Endodermal cell (in vitro differentiated cells): ENCODE results near the gene ELN. TPM values are rescaled to one million over a fixed set of nuclear protein-coding genes. Genes with fewer than 3 reads are reported as not detected.
"Not testable (repeated sequence)": the region's sequence is repeated elsewhere in the genome, so short reads cannot be mapped to it uniquely, and the experiment has no call there.

ENCODE experiments used
- DNase-seq: peaks from one replicate; pipeline ENCODE4 v3.0.0-alpha.2; 2017
- H3K27ac ChIP-seq: 2 replicates; pipeline ENCODE4 v1.5.1; 2013; ENCODE audit warnings: mild to moderate bottlenecking, low read depth, low read length, moderate library complexity
- H3K27me3 ChIP-seq: 2 replicates; pipeline ENCODE4 v1.6.1; 2013; ENCODE audit warnings: mild to moderate bottlenecking, low read length, moderate library complexity; ENCODE audit not compliant: insufficient read depth, control insufficient read depth, poor library complexity, severe bottlenecking
- H3K36me3 ChIP-seq: 2 replicates; pipeline ENCODE4 v1.7.0; 2013; ENCODE audit warnings: mild to moderate bottlenecking, low read length, moderate library complexity; ENCODE audit not compliant: control insufficient read depth, insufficient read depth
- H3K4me1 ChIP-seq: one replicate; pipeline ENCODE4 v1.7.0; 2013; ENCODE audit warnings: low read length; ENCODE audit not compliant: control insufficient read depth, insufficient read depth
- H3K4me3 ChIP-seq: 2 replicates; pipeline ENCODE4 v1.5.1; 2013; ENCODE audit warnings: mild to moderate bottlenecking, low read length, moderate library complexity
- H3K9ac ChIP-seq: 2 replicates; pipeline ENCODE4 v1.6.1; 2013; ENCODE audit warnings: mild to moderate bottlenecking, low read length, moderate library complexity; ENCODE audit not compliant: poor library complexity, severe bottlenecking; ENCODE audit errors: extremely low read depth
- H3K9me3 ChIP-seq: 2 replicates; pipeline ENCODE4 v1.6.1; 2013; ENCODE audit warnings: mild to moderate bottlenecking, low read length, moderate library complexity; ENCODE audit not compliant: control insufficient read depth
- H3K27ac Mint-ChIP-seq: 2 replicates; pipeline ENCODE4 v1.8.0; 2020; ENCODE audit warnings: mixed read lengths
- H3K27me3 Mint-ChIP-seq: 2 replicates; pipeline ENCODE4 v1.8.0; 2021; ENCODE audit warnings: mild to moderate bottlenecking, mixed read lengths; ENCODE audit not compliant: insufficient read depth
- H3K36me3 Mint-ChIP-seq: 2 replicates; pipeline ENCODE4 v1.8.0; 2020; ENCODE audit warnings: low read depth, mixed read lengths
- H3K4me1 Mint-ChIP-seq: 2 replicates; pipeline ENCODE4 v1.8.0; 2020; ENCODE audit warnings: mixed read lengths
- H3K4me3 Mint-ChIP-seq: 2 replicates; pipeline ENCODE4 v1.8.0; 2020; ENCODE audit warnings: mild to moderate bottlenecking, moderate library complexity, mixed read lengths
- H3K9me3 Mint-ChIP-seq: 2 replicates; pipeline ENCODE4 v1.8.0; 2020; ENCODE audit warnings: mild to moderate bottlenecking, mixed read lengths
- WGBS, 2 experiments: methylation state at CpG; one replicate each; pipeline versions ENCODE4 v1.1.5 to v1.1.7; 2013; ENCODE audit warnings: missing lambda C conversion rate in 2 of 2, mixed read lengths in 1 of 2; ENCODE audit not compliant: insufficient coverage in 1 of 2, insufficient read length in 1 of 2; 5-methylcytosine and 5-hydroxymethylcytosine counted together
- long read RNA-seq, 4 experiments: library from polyadenylated mRNA in 2 of 4; library from RNA in 1 of 4; library from capped mRNA in 1 of 4; stranded (forward) in 3 of 4; unstranded in 1 of 4; transcript quantifications; one replicate each; pipeline ENCODE4 v2.0.0, GENCODE V29; 2020 to 2021; ENCODE audit warnings: inconsistent platforms in 1 of 4
- polyA plus RNA-seq, 2 experiments: library from polyadenylated mRNA; stranded (reverse); fragments of 50-300 nt; gene quantifications; one replicate each; pipeline ENCODE4 v1.2.3, GENCODE V29; 2013
- total RNA-seq, 2 donors: library from RNA; stranded (reverse); fragmentation: NEBNext Ultra II Directional in 1 of 2; extraction: Animal tissue kit (Norgen Biotek cat#: 25700) in 1 of 2; gene quantifications; 2 replicates in 1 of 2; 3 replicates in 1 of 2; pipeline ENCODE4 v1.2.1, GENCODE V29; 2021
- TF ChIP-seq, protein P1 (sequence below): fragments of 200-600 bp; sonication (generic); conservative IDR thresholded peaks from 2 replicates; pipeline ENCODE4 v1.5.0; 2021; ENCODE audit warnings: antibody characterized with exemption, mild to moderate bottlenecking

The ELN gene
- 1 to 10 TPM in 1 of 2 donors, under 1 TPM in 1; 0.70 to 1.6 TPM for total RNA-seq
- 78.5 TPM for polyA plus RNA-seq (2013, experiment 1 of 2)
- polyA plus RNA-seq (2013, experiment 2 of 2) = 61.1 TPM
- long read RNA-seq, experiment 1, partial matches to known transcripts = 1 of 1 reads
- long read RNA-seq, experiment 1, other reads (novel, unspliced or antisense) = 0 of 1 reads
- long read RNA-seq, experiment 2, partial matches to known transcripts = 0 of 4 reads
- long read RNA-seq, experiment 2, other reads (novel, unspliced or antisense) = 3 of 4 reads
- long read RNA-seq, experiment 3, partial matches to known transcripts = 0 of 1 reads
- long read RNA-seq, experiment 3, other reads (novel, unspliced or antisense) = 1 of 1 reads
- long read RNA-seq, experiment 4, partial matches to known transcripts = 0 of 1 reads
- long read RNA-seq, experiment 4, other reads (novel, unspliced or antisense) = 1 of 1 reads

DNA sequence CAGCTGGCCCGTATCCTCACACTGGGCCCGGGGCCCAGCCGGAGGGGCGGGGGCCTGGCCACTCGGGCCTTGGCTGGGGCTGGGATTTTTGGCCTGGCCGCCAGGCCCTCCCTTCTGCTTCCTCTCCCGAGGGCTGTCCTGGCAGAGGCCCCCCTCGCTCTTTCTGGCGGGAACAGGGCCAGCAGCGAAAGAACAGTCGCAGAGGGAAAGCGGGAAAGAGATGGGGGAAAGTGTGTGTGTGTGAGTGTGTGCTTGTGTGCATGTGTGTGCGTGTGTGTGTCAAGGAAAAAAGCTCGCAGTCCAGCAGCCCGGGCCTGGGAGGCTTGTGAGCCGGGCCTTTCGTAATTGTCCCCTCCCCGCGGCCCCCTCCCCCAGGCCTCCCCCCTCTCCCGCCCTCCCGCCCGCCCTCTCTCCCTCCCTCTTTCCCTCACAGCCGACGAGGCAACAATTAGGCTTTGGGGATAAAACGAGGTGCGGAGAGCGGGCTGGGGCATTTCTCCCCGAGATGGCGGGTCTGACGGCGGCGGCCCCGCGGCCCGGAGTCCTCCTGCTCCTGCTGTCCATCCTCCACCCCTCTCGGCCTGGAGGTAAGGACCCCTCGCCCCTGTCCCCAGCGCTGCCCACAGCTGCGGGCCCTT is at the start of gene ELN:
TSS of gene ELN (plus strand) at position 491 of the 638 bp plus-strand sequence. CDS start at position 506, 15 bp downstream.
- H3K4me1 ChIP-seq = peaks cover 10% of the 10 kb centered on the region
- no peaks in the 10 kb centered on the region for H3K27me3 ChIP-seq
- H3K9me3 Mint-ChIP-seq = no peaks in the 10 kb centered on the region
- H3K4me3 Mint-ChIP-seq = no peak within 1 kb of the TSS
- peaks cover 15% of the 10 kb centered on the region for H3K4me1 Mint-ChIP-seq
- peak within 1 kb of the TSS; percentile 10 for H3K27ac ChIP-seq
- TF ChIP-seq, protein P1, sequence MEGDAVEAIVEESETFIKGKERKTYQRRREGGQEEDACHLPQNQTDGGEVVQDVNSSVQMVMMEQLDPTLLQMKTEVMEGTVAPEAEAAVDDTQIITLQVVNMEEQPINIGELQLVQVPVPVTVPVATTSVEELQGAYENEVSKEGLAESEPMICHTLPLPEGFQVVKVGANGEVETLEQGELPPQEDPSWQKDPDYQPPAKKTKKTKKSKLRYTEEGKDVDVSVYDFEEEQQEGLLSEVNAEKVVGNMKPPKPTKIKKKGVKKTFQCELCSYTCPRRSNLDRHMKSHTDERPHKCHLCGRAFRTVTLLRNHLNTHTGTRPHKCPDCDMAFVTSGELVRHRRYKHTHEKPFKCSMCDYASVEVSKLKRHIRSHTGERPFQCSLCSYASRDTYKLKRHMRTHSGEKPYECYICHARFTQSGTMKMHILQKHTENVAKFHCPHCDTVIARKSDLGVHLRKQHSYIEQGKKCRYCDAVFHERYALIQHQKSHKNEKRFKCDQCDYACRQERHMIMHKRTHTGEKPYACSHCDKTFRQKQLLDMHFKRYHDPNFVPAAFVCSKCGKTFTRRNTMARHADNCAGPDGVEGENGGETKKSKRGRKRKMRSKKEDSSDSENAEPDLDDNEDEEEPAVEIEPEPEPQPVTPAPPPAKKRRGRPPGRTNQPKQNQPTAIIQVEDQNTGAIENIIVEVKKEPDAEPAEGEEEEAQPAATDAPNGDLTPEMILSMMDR = no peak
- H3K27me3 Mint-ChIP-seq = peaks cover 20% of the 10 kb centered on the region
- peak; percentile 72 for DNase-seq
- H3K36me3 Mint-ChIP-seq = no peaks in the 10 kb centered on the region
- H3K9ac ChIP-seq = no peak within 1 kb of the TSS
- no peaks in the 10 kb centered on the region for H3K9me3 ChIP-seq
- no peak within 1 kb of the TSS for H3K27ac Mint-ChIP-seq
- 60 to 67% methylated on average over 9 to 30 of the region's 39 CpGs for WGBS, 2 experiments
- H3K36me3 ChIP-seq = no peaks in the 10 kb centered on the region
- H3K4me3 ChIP-seq = no peak within 1 kb of the TSS

DNA sequence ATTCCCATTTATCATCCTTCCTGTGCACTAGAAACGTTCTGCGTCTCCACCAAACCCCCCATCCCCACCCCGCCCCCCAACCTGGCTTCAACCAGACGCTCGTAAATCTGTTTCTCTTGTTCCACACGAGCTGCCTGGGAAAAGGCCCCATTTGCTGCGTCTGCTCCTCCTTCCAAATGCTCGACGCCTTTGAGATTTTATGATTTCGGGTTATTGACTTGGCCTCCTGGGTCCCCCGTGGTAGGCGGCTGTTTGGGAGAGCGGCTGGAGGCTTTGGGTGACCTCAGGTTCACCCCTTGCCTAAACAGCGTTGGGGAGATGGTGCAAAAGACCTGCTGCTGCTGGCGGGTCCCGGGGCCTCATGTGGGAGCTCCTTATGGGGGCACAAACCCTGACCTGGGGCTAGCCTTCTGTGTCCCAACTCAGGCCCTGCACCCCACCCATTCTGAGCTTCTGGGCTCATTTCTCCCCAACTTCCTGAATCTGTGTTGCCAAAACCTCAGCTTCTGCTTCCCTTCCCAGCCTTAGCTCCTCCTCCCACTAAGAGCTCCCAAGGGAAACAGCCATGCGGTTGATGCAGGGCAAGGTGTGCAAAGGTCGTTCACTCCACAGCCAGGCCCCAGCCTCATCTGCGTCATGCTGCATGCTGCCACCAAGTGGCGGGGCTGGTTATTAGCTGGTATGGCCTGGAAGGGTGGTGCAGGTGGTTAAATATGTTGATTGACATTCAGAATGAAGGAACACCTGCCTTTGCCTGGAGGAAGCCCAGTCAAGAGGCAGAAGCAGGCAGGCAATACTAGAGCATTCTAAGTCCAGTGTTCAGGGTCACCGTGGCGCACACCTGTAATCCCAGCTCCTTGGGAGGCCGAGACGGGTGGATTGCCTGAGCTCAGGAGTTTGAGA is 49.1 kb upstream of the ELN start:
- H3K27ac ChIP-seq = peak overlapping the region; percentile 17
- 86 to 91% methylated on average over 17 to 24 of the region's 24 CpGs for WGBS, 2 experiments
- H3K27me3 ChIP-seq = no peaks in the 10 kb centered on the region
- no peak overlapping the region for H3K27ac Mint-ChIP-seq
- H3K9me3 Mint-ChIP-seq = no peaks in the 10 kb centered on the region
- H3K4me1 ChIP-seq = no peaks in the 10 kb centered on the region
- H3K9ac ChIP-seq = no peak overlapping the region
- peaks cover 3% of the 10 kb centered on the region for H3K27me3 Mint-ChIP-seq
- no peak overlapping the region for H3K4me3 ChIP-seq
- H3K9me3 ChIP-seq = no peaks in the 10 kb centered on the region
- no peaks in the 10 kb centered on the region for H3K36me3 Mint-ChIP-seq
- peak; percentile 92 for DNase-seq
- H3K4me3 Mint-ChIP-seq = no peak overlapping the region
- TF ChIP-seq, protein P1 = peak; percentile 83
- H3K36me3 ChIP-seq = no peaks in the 10 kb centered on the region
- peaks cover 8% of the 10 kb centered on the region for H3K4me1 Mint-ChIP-seq

DNA sequence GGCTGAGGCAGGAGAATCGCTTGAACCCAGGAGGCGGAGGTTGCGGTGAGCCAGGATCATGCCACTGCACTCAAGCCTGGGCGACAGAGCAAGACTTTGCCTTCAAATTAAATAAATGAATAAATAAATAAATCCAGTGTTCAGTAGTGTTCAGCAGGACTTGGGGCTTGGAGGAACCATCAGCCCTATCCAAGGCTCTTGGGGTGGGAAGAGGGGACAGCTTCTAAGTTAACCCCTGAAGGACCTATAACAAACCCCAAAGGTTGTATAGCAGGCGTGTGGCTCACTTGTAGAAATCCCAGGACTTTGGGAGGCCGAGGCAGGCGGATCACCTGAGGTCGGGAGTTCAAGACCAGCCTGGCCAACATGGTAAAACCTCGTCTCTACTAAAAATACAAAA is 48.3 kb upstream of the ELN start:
- not testable (repeated sequence) for H3K27ac Mint-ChIP-seq, H3K27me3 Mint-ChIP-seq, DNase-seq, H3K27me3 ChIP-seq, H3K9me3 ChIP-seq, H3K4me3 Mint-ChIP-seq, H3K4me1 Mint-ChIP-seq, H3K36me3 Mint-ChIP-seq, H3K36me3 ChIP-seq, H3K9me3 Mint-ChIP-seq, H3K4me3 ChIP-seq, H3K9ac ChIP-seq, H3K4me1 ChIP-seq, H3K27ac ChIP-seq
- 88 to 95% methylated on average over 8 to 9 of the region's 9 CpGs for WGBS, 2 experiments
